ENCODE data around the gene ZNF473. TPM values are rescaled to one million over a fixed set of nuclear protein-coding genes. Genes with fewer than 3 reads are reported as not detected.

Gene ZNF473
- total RNA-seq, 1 experiment from 2014 or later = 13.9 TPM

DNA sequence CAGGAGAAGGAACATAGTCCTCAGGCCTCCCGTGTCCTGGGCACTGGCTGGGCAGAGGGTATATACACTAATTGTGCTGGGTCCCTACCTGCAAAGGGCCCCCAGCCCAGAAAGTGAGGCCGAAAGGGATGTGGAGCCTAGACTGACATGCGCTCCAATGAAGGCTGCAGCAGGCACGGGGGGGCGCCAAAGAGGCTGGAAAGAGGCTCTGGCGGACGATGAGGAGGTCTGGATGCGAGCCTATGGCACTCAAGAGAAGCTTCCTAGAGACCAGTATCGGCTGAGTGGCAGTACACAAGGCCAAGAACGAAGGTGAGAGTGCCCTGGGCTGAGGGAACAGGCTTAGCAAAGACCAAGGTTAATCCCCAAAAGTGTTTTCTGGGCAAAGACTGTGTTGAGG lies 17.3 kb upstream of the ZNF473 start:
- CTCF ChIA-PET = no interaction called here

DNA sequence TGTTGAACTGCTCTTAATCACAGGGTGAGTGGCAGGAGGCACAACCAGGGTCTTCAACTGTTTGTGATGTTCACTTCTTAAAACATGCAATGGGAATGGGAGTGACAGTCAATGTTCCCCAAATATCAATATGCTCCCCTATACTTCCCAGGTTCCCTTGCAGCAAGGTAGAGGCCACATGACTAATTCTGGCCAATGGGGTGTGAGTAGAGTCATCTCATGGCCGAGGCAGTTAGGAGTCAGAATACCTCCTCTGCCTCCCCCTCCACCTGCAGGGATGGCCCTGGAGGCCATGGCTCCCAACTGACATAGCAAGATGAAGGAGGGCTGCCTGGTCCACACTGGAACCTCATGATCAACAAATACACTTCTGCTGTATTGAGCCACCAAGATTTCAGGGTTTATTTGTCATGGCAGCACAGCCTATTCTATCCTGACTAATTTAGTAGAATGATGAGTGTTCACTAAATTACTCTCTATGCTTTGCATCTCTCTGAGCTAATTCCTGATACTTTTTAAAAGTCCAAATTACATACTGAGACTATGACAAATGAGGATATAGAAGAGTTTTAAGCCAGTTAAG lies 9.5 kb upstream of the ZNF473 start:
- CTCF ChIA-PET = no interaction called here
- intact Hi-C loops (cut with micrococcal nuclease; ENCODE audit: unreplicated experiment) = no loop called here

More for the DNA sequence above, 17.3 kb upstream of the ZNF473 start:
- H3K4me1 ChIP-seq (replicated peaks; ENCODE audit: insufficient read depth) = peaks cover 20% of the 10 kb centered on the region
- no peak overlapping the region for H3K4me2 ChIP-seq
- H3K36me3 ChIP-seq (ENCODE audit: low read depth) = peaks cover 20% of the 10 kb centered on the region
- H3K9me2 ChIP-seq (ENCODE audit: insufficient read depth) = no peaks in the 10 kb centered on the region
- no peak for TF ChIP-seq EZH2 (IDR thresholded peaks at IDR 0.05; ENCODE audit: low read depth)
- TF ChIP-seq, protein P1, sequence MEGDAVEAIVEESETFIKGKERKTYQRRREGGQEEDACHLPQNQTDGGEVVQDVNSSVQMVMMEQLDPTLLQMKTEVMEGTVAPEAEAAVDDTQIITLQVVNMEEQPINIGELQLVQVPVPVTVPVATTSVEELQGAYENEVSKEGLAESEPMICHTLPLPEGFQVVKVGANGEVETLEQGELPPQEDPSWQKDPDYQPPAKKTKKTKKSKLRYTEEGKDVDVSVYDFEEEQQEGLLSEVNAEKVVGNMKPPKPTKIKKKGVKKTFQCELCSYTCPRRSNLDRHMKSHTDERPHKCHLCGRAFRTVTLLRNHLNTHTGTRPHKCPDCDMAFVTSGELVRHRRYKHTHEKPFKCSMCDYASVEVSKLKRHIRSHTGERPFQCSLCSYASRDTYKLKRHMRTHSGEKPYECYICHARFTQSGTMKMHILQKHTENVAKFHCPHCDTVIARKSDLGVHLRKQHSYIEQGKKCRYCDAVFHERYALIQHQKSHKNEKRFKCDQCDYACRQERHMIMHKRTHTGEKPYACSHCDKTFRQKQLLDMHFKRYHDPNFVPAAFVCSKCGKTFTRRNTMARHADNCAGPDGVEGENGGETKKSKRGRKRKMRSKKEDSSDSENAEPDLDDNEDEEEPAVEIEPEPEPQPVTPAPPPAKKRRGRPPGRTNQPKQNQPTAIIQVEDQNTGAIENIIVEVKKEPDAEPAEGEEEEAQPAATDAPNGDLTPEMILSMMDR (conservative IDR thresholded peaks at IDR 0.05) = no peak
- no peaks in the 10 kb centered on the region for H3K9me3 ChIP-seq (ENCODE audit: insufficient read depth, low read depth)
- intact Hi-C loops (cut with micrococcal nuclease; ENCODE audit: unreplicated experiment) = no loop called here
- H3K27ac ChIP-seq = no peak overlapping the region
- no peak overlapping the region for H3K4me3 ChIP-seq
- H3F3A ChIP-seq (ENCODE audit: insufficient read depth, low read depth) = peaks cover 11% of the 10 kb centered on the region
- no peaks in the 10 kb centered on the region for H3K27me3 ChIP-seq (ENCODE audit: insufficient read depth, low read depth)
- DNase-seq = no peak
- H3K79me2 ChIP-seq (ENCODE audit: low read depth) = no peaks in the 10 kb centered on the region
- POLR2A ChIA-PET (ENCODE audit: unreplicated experiment) = no interaction called here
- BruUV-seq (replicated peaks) = no TSS peak
- H2AFZ ChIP-seq = no peak overlapping the region
- peaks cover 5% of the 10 kb centered on the region; the same call in 1 of the 2 replicates for H4K20me1 ChIP-seq (ENCODE audit: insufficient read depth)

DNA sequence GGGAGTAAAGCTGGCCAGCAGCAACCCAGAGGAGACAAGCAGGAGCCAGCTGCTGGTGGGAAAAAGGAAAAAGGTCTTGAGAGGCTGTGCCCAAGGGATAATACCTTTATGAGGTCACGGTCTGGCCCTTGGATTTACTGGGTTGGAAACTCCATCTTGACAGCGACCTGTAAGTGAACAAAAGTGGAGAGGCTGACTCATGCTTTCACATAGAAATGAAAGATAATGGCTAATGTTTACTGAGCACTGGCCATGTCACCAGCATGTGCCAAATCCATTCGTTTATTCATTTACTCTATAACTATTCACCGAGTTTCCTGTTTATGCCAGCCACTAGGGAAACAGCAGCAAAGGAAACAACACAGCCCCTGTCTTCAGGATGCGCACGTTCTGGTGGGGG lies 5.3 kb upstream of the ZNF473 start:
- Histone ChIP-seq H3K4me3 (no peak overlapping the region), H3K27ac (no peak overlapping the region), H3K4me2 (no peak overlapping the region)

More for the DNA sequence above, 9.5 kb upstream of the ZNF473 start:
- DNase-seq = no peak
- POLR2A ChIA-PET (ENCODE audit: unreplicated experiment) = no interaction called here
- no TSS peak for BruUV-seq (replicated peaks)
- H3K79me2 ChIP-seq (ENCODE audit: low read depth) = peaks cover 8% of the 10 kb centered on the region; the same call in 1 of the 2 replicates
- H3K9me2 ChIP-seq (ENCODE audit: insufficient read depth) = no peaks in the 10 kb centered on the region
- H3K4me1 ChIP-seq (replicated peaks; ENCODE audit: insufficient read depth) = no peaks in the 10 kb centered on the region
- no peaks in the 10 kb centered on the region for H3K27me3 ChIP-seq (ENCODE audit: insufficient read depth, low read depth)
- H3K9me3 ChIP-seq (ENCODE audit: insufficient read depth, low read depth) = no peaks in the 10 kb centered on the region
- H3K4me3 ChIP-seq = no peak overlapping the region
- no peak overlapping the region for H3K27ac ChIP-seq
- H4K20me1 ChIP-seq (ENCODE audit: insufficient read depth) = 0 out of 2 replicates have a peak, but pooled peaks cover 6% of the 10 kb centered on the region
- no peak overlapping the region for H3K4me2 ChIP-seq
- TF ChIP-seq, protein P1 (conservative IDR thresholded peaks at IDR 0.05) = no peak
- no peak for TF ChIP-seq EZH2 (IDR thresholded peaks at IDR 0.05; ENCODE audit: low read depth)
- H3K36me3 ChIP-seq (ENCODE audit: low read depth) = peaks cover 33% of the 10 kb centered on the region
- H2AFZ ChIP-seq = no peak overlapping the region
- no peaks in the 10 kb centered on the region for H3F3A ChIP-seq (ENCODE audit: insufficient read depth, low read depth)

More for the DNA sequence above, 5.3 kb upstream of the ZNF473 start:
- Histone ChIP-seq H2AFZ (no peak overlapping the region), H3K9me3 (ENCODE audit: insufficient read depth, low read depth) (no peaks in the 10 kb centered on the region), H3K36me3 (ENCODE audit: low read depth) (peaks cover 26% of the 10 kb centered on the region), H3K4me1 (replicated peaks; ENCODE audit: insufficient read depth) (peaks cover 11% of the 10 kb centered on the region), H4K20me1 (ENCODE audit: insufficient read depth) (peaks cover 12% of the 10 kb centered on the region), H3K79me2 (ENCODE audit: low read depth) (peaks cover 42% of the 10 kb centered on the region), H3F3A (ENCODE audit: insufficient read depth, low read depth) (no peaks in the 10 kb centered on the region), H3K9me2 (ENCODE audit: insufficient read depth) (no peaks in the 10 kb centered on the region), H3K27me3 (ENCODE audit: insufficient read depth, low read depth) (no peaks in the 10 kb centered on the region)
- no peak for DNase-seq
- no TSS peak for BruUV-seq (replicated peaks)
- intact Hi-C loops (cut with micrococcal nuclease; ENCODE audit: unreplicated experiment) = no loop called here
- POLR2A ChIA-PET (ENCODE audit: unreplicated experiment) = no interaction called here
- CTCF ChIA-PET = no interaction called here
- TF ChIP-seq, protein P1 (conservative IDR thresholded peaks at IDR 0.05) = no peak
- TF ChIP-seq EZH2 (IDR thresholded peaks at IDR 0.05; ENCODE audit: low read depth) = no peak

Data from PC-9 (cell line).